ENCODE data around the gene IQCM. TPM values are rescaled to one million over a fixed set of nuclear protein-coding genes. Genes with fewer than 3 reads are reported as not detected.

IQCM gene
- total and polyA plus RNA-seq, 2 donors (not counting 3 experiments of a cell fraction or from before 2014, with no cell fraction given): not detected

DNA sequence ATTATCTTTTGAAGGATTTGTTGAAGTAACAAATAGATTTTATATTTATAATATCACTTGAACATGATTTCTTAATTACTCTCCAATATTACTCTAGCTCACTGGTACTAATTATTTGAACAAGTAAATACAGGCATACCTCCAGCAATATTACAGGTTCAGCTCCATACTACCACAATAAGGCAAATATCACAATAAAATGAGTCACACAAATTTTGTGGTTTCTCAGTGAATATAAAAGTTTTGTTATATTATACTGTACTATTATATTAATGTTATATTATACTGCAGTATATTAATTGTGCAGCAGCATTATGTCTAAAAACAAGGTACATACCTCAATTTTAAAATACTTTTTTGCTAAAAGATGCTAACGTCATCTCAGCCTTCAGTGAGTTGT, 22.4 kb upstream of the IQCM start:
- Histone ChIP-seq H3K9me1 (replicated peaks; ENCODE audit: control insufficient read depth, extremely low read depth, insufficient read depth, low read length) (no peaks in the 10 kb centered on the region), H3K4me2 (ENCODE audit: insufficient read depth, low read length) (no peak overlapping the region), H2AFZ (ENCODE audit: low read depth, low read length) (no peak overlapping the region), H3K4me3 (replicated peaks in 1 of 3; ENCODE audit: insufficient read depth in 1 of 3, low read depth in 1 of 3, low read length in 3 of 3) (no peak overlapping the region), H3K4me1 (ENCODE audit: control insufficient read depth, extremely low read depth, insufficient read depth, low read length) (no peaks in the 10 kb centered on the region), H3K9me3 (replicated peaks; ENCODE audit: control insufficient read depth, insufficient read depth, low read length) (no peaks in the 10 kb centered on the region), H3K27ac (ENCODE audit: insufficient read depth, low read depth, low read length) (no peak overlapping the region), H3K27me3 (ENCODE audit: control insufficient read depth in 2 of 2, insufficient read depth in 2 of 2, low read length in 2 of 2) (no peaks in the 10 kb centered on the region), H3K79me2 (ENCODE audit: control insufficient read depth, insufficient read depth, low read length) (no peaks in the 10 kb centered on the region), H3K9ac (replicated peaks; ENCODE audit: extremely low read depth, insufficient read depth, low read length) (no peak overlapping the region), H4K20me1 (replicated peaks; ENCODE audit: control insufficient read depth, extremely low read depth, insufficient read depth, low read length) (no peaks in the 10 kb centered on the region), H3K36me3 (ENCODE audit: control insufficient read depth in 2 of 2, extremely low read depth in 1 of 2, insufficient read depth in 2 of 2, low read length in 2 of 2) (no peaks in the 10 kb centered on the region)
- ChIA-PET CTCF (no interaction called here), POLR2A (no interaction called here)
- dilution Hi-C loops (cut with MboI; ENCODE audit: extremely low pct_ligation_motif_present, low sequenced_read_pairs): no loop called here
- intact Hi-C loops (cut with micrococcal nuclease): no loop called here
- FAIRE-seq (no peak), DNase-seq (ENCODE audit: low read depth, low spot score) (no peak)
- TF ChIP-seq POLR2A (IDR thresholded peaks at IDR 0.05; ENCODE audit: low read depth, low read length): no peak
- TF ChIP-seq EZH2 (IDR thresholded peaks at IDR 0.05; ENCODE audit: borderline replicate concordance, low read depth, low read length, severe bottlenecking): no peak
- TF ChIP-seq, protein P1, sequence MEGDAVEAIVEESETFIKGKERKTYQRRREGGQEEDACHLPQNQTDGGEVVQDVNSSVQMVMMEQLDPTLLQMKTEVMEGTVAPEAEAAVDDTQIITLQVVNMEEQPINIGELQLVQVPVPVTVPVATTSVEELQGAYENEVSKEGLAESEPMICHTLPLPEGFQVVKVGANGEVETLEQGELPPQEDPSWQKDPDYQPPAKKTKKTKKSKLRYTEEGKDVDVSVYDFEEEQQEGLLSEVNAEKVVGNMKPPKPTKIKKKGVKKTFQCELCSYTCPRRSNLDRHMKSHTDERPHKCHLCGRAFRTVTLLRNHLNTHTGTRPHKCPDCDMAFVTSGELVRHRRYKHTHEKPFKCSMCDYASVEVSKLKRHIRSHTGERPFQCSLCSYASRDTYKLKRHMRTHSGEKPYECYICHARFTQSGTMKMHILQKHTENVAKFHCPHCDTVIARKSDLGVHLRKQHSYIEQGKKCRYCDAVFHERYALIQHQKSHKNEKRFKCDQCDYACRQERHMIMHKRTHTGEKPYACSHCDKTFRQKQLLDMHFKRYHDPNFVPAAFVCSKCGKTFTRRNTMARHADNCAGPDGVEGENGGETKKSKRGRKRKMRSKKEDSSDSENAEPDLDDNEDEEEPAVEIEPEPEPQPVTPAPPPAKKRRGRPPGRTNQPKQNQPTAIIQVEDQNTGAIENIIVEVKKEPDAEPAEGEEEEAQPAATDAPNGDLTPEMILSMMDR (IDR thresholded peaks at IDR 0.05; ENCODE audit: extremely low read depth in 1 of 2, insufficient read depth in 1 of 2, low read depth in 1 of 2, low read length in 2 of 2): no peak
- no peak for TF ChIP-seq MYC (IDR thresholded peaks at IDR 0.05; ENCODE audit: low read depth, low read length)
- no peak for TF ChIP-seq JUN (IDR thresholded peaks at IDR 0.05; ENCODE audit: borderline replicate concordance, insufficient read depth, insufficient read length, low read depth)
- TF ChIP-seq GATA2 (IDR thresholded peaks at IDR 0.05; ENCODE audit: insufficient read depth, insufficient read length, low read depth, low read length): no peak
- no peak for TF ChIP-seq FOS (IDR thresholded peaks at IDR 0.05; ENCODE audit: borderline replicate concordance, insufficient read depth, low read length)
- TF ChIP-seq POLR2AphosphoS5 (IDR thresholded peaks at IDR 0.05; ENCODE audit: insufficient read depth, low read depth, low read length): no peak
- TF ChIP-seq, protein P2, sequence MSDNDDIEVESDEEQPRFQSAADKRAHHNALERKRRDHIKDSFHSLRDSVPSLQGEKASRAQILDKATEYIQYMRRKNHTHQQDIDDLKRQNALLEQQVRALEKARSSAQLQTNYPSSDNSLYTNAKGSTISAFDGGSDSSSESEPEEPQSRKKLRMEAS (IDR thresholded peaks at IDR 0.05; ENCODE audit: insufficient read depth, insufficient read length): no peak
- BruUV-seq (replicated peaks): no TSS peak
